HG02870 (cell line): ENCODE measurements around the gene TMEM179.

ENCODE experiments used
- ATAC-seq: cut with Tn5 transposase; IDR thresholded peaks from one replicate; pipeline ENCODE4 v1.9.1; 2021; ENCODE audit warnings: mild to moderate bottlenecking, moderate library complexity; ENCODE audit not compliant: unreplicated experiment

TMEM179 gene

GRCh38 chr14:104573930-104574329 lies 30.6 kb downstream of the TMEM179 start:
- ATAC-seq: no peak

GRCh38 chr14:104572668-104573067 lies 31.9 kb downstream of the TMEM179 start:
- no peak for ATAC-seq

- no peak for ATAC-seq
These were observed 32.4 kb downstream of the TMEM179 start for GRCh38 chr14:104572024-104572626.

GRCh38 chr14:104571246-104571645 lies 33.3 kb downstream of the TMEM179 start:
- no peak for ATAC-seq

- ATAC-seq: no peak
These were observed 35.1 kb downstream of the TMEM179 start for GRCh38 chr14:104569435-104569834.

GRCh38 chr14:104568620-104569019 lies 36.0 kb downstream of the TMEM179 start:
- ATAC-seq: no peak

- no peak for ATAC-seq
These were observed 36.7 kb downstream of the TMEM179 start for GRCh38 chr14:104567957-104568225.

GRCh38 chr14:104567141-104567956 lies 37.2 kb downstream of the TMEM179 start:
- no peak for ATAC-seq

- ATAC-seq: no peak
These were observed 39.6 kb downstream of the TMEM179 start for GRCh38 chr14:104564744-104565679.

GRCh38 chr14:104563742-104564615 lies 40.6 kb downstream of the TMEM179 start:
- no peak for ATAC-seq

GRCh38 chr14:104563191-104563741 lies 41.3 kb downstream of the TMEM179 start:
- no peak for ATAC-seq

GRCh38 chr14:104562606-104563005 lies 42.0 kb downstream of the TMEM179 start:
- no peak for ATAC-seq

- no peak for ATAC-seq
These were observed 42.7 kb downstream of the TMEM179 start for GRCh38 chr14:104561632-104562495.

GRCh38 chr14:104561124-104561557 lies 43.4 kb downstream of the TMEM179 start:
- ATAC-seq: no peak

GRCh38 chr14:104560586-104560945 lies 44.0 kb downstream of the TMEM179 start:
- no peak for ATAC-seq

- no peak for ATAC-seq
These were observed 44.6 kb downstream of the TMEM179 start for GRCh38 chr14:104559804-104560585.

- ATAC-seq: no peak
These were observed 45.4 kb downstream of the TMEM179 start for GRCh38 chr14:104559028-104559803.
